GM21723 (cell line): ENCODE data around the gene UFD1.

Experiments used
- ATAC-seq: cut with Tn5 transposase; IDR thresholded peaks from one replicate; pipeline ENCODE4 v1.9.1; 2021; ENCODE audit warnings: mild to moderate bottlenecking, moderate library complexity; ENCODE audit not compliant: unreplicated experiment

Gene UFD1

GRCh38 chr22:19473578-19473977 is 5.4 kb downstream of the UFD1 start:
- ATAC-seq: no peak

GRCh38 chr22:19472233-19472632 is 6.8 kb downstream of the UFD1 start:
- no peak for ATAC-seq

- ATAC-seq: no peak
Measured at GRCh38 chr22:19471572-19471971, 7.4 kb downstream of the UFD1 start.

- ATAC-seq: no peak
Measured at GRCh38 chr22:19470010-19470409, 9.0 kb downstream of the UFD1 start.

- no peak for ATAC-seq
Measured at GRCh38 chr22:19469421-19469820, 9.6 kb downstream of the UFD1 start.

GRCh38 chr22:19467912-19468311 is 11.1 kb downstream of the UFD1 start:
- no peak for ATAC-seq

GRCh38 chr22:19466848-19467752 is 11.9 kb downstream of the UFD1 start:
- ATAC-seq: no peak

GRCh38 chr22:19466126-19466716 is 12.8 kb downstream of the UFD1 start:
- ATAC-seq: no peak

- no peak for ATAC-seq
Measured at GRCh38 chr22:19464975-19465374, 14.0 kb downstream of the UFD1 start.

- ATAC-seq: no peak
Measured at GRCh38 chr22:19464546-19464945, 14.4 kb downstream of the UFD1 start.

- ATAC-seq: no peak
Measured at GRCh38 chr22:19463491-19464469, 15.2 kb downstream of the UFD1 start.

GRCh38 chr22:19463008-19463407 is 16.0 kb downstream of the UFD1 start:
- ATAC-seq: no peak

- no peak for ATAC-seq
Measured at GRCh38 chr22:19461506-19461905, 17.5 kb downstream of the UFD1 start.

GRCh38 chr22:19460036-19460435 is 19.0 kb downstream of the UFD1 start:
- ATAC-seq: no peak

- no peak for ATAC-seq
Measured at GRCh38 chr22:19457828-19458428, 21.1 kb downstream of the UFD1 start.

GRCh38 chr22:19456541-19456940 is 22.5 kb downstream of the UFD1 start:
- ATAC-seq: no peak

GRCh38 chr22:19455585-19456370 is 23.2 kb downstream of the UFD1 start:
- ATAC-seq: no peak

GRCh38 chr22:19455033-19455432 is 24.0 kb downstream of the UFD1 start:
- no peak for ATAC-seq

- ATAC-seq: no peak
Measured at GRCh38 chr22:19454156-19454555, 24.8 kb downstream of the UFD1 start.

GRCh38 chr22:19453718-19454117 is 25.3 kb downstream of the UFD1 start:
- ATAC-seq: no peak
